Measurements from ENCODE around the gene MRC2.

The MRC2 gene

GRCh38 chr17:62706598-62707424, 79.3 kb downstream of the MRC2 start:
- Histone ChIP-seq H3K4me3 (ENCODE audit: low read depth, low read length) (no peak overlapping the region), H3K4me1 (peaks cover 5% of the 10 kb centered on the region), H3K9me3 (no peaks in the 10 kb centered on the region), H3K27me3 (no peaks in the 10 kb centered on the region), H3K36me3 (no peaks in the 10 kb centered on the region)
- no peak for DNase-seq
- TF ChIP-seq CTCF (IDR thresholded peaks at IDR 0.05; ENCODE audit: low read depth, low read length): no peak

- Histone ChIP-seq H3K4me1 (peaks cover 5% of the 10 kb centered on the region), H3K27me3 (no peaks in the 10 kb centered on the region), H3K9me3 (no peaks in the 10 kb centered on the region), H3K36me3 (no peaks in the 10 kb centered on the region), H3K4me3 (ENCODE audit: low read depth, low read length) (no peak overlapping the region)
- TF ChIP-seq CTCF (IDR thresholded peaks at IDR 0.05; ENCODE audit: low read depth, low read length): no peak
- no peak for DNase-seq
Observed at GRCh38 chr17:62707425-62707739, 79.9 kb downstream of the MRC2 start.

- Histone ChIP-seq H3K36me3 (no peaks in the 10 kb centered on the region), H3K4me1 (peaks cover under 1% of the 10 kb centered on the region), H3K4me3 (ENCODE audit: low read depth, low read length) (no peak overlapping the region), H3K27me3 (no peaks in the 10 kb centered on the region), H3K9me3 (no peaks in the 10 kb centered on the region)
- TF ChIP-seq CTCF (IDR thresholded peaks at IDR 0.05; ENCODE audit: low read depth, low read length): no peak
- no peak for DNase-seq
Observed at GRCh38 chr17:62708587-62708986, 81.1 kb downstream of the MRC2 start.

GRCh38 chr17:62712171-62712581, 84.7 kb downstream of the MRC2 start:
- Histone ChIP-seq H3K4me1 (no peaks in the 10 kb centered on the region), H3K4me3 (ENCODE audit: low read depth, low read length) (no peak overlapping the region), H3K27me3 (no peaks in the 10 kb centered on the region), H3K36me3 (no peaks in the 10 kb centered on the region), H3K9me3 (no peaks in the 10 kb centered on the region)
- DNase-seq: no peak
- no peak for TF ChIP-seq CTCF (IDR thresholded peaks at IDR 0.05; ENCODE audit: low read depth, low read length)

GRCh38 chr17:62713086-62713881, 85.8 kb downstream of the MRC2 start:
- DNase-seq: no peak
- Histone ChIP-seq H3K36me3 (no peaks in the 10 kb centered on the region), H3K4me1 (peaks cover 2% of the 10 kb centered on the region; the same call in 1 of the 2 replicates), H3K4me3 (ENCODE audit: low read depth, low read length) (no peak overlapping the region), H3K27me3 (no peaks in the 10 kb centered on the region), H3K9me3 (no peaks in the 10 kb centered on the region)
- no peak for TF ChIP-seq CTCF (IDR thresholded peaks at IDR 0.05; ENCODE audit: low read depth, low read length)

All from BE2C (cell line).